ENCODE results near the gene TSHZ2. TPM values are rescaled to one million over a fixed set of nuclear protein-coding genes. Genes with fewer than 3 reads are reported as not detected.
"Not testable (repeated sequence)": the region's sequence is repeated elsewhere in the genome, so short reads cannot be mapped to it uniquely, and the experiment has no call there.

The TSHZ2 gene
- polyA plus RNA-seq, 12 donors = 8.0 to 36.9 (median 14.7) TPM; not detected in 1

- DNase-seq = no peak
Observed at GRCh38 chr20:53302695-53303412, 330.7 kb downstream of the TSHZ2 start.

DNA sequence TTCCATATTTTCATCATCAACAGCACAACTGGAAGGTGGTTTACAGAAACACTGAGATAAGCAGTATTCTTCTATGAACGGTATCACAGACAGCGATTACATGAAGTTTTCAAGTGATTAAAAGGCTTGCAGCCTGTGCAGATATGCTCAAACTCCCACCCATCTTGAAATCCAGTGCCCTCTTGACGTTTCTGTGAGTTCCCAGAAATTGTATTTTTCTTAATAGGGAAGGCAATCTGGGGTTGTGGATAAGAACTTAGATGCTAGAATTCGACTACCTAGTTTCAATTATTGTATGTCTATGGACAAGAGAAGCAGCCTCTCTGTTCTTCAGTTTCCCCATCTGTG is 331.2 kb downstream of the TSHZ2 start:
- no peak for DNase-seq

DNA sequence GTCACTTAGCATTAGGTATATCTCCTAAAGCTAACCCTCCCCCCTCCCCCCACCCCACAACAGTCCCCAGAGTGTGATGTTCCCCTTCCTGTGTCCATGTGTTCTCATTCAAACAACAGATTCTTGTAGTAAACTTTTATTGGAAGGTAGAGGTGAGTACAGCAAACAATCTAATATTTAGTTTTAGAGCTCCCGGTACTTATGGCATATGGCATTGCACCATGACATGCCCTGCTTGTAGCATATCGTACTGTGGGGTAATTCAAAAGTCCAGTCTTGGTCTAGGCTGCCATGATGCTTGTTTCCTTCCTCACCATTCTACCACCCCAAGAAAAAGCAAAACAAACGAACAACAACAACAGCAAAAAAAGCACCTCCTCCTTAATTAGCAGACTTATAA is 332.0 kb downstream of the TSHZ2 start:
- no peak for DNase-seq

DNA sequence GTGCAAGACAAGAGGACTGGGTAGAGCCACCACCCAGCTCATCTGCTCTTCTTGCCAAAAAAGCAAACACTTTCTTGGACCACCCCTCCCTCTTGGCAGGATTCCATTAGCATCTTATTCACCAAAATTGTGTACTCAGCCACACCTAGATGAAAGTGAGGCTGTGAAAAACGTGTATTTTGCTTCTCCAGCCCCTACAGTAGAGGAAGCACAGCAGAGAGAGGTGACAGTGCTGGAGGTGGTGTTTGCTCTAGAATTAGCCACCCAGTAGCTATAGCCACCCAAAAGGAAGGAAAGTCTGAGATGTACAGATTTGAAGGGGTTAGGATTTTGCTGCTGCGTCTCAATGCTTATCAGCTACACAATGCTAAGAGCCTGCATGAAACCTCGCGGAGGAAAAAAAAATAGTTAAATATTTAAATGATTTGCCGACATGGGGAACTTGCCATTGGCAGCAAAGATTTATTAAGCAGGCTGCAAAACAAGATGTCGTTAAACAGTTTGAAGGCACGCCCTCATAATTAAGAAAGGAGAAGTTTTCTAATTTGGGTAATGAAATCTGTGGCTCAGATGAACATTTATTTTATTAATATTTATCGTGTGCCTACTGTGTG is 334.1 kb downstream of the TSHZ2 start:
- DNase-seq = no peak

- DNase-seq = no peak
Observed at GRCh38 chr20:53307964-53308597, 335.9 kb downstream of the TSHZ2 start.

- DNase-seq = no peak
Observed at GRCh38 chr20:53309515-53309914, 337.4 kb downstream of the TSHZ2 start.

DNA sequence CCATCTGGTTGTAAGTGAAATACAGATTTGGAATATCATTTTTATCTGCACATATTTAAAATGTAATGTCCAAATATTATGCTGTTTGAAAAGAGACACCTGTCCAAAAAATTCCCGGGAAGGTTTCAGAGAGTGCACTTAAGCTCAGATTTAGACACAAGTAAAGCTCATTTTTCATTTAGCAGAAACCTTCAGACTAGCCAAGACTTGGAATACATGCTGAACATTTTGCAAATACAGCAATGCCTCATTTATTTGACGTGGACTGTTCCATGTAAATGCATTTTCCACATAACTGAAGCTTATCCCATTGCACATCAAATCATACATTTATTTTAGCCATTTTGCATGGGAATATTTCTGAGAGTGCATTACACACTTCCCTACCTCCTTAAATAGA is 340.8 kb downstream of the TSHZ2 start:
- peak; percentile 45 for DNase-seq

GRCh38 chr20:53316206-53316937 is 344.2 kb downstream of the TSHZ2 start:
- no peak for DNase-seq

GRCh38 chr20:53319200-53319599 is 347.0 kb downstream of the TSHZ2 start:
- DNase-seq = no peak

GRCh38 chr20:53319716-53320115 is 347.6 kb downstream of the TSHZ2 start:
- no peak for DNase-seq

- DNase-seq = no peak
Observed at GRCh38 chr20:53320701-53321100, 348.5 kb downstream of the TSHZ2 start.

- no peak for DNase-seq
Observed at GRCh38 chr20:53321596-53321995, 349.4 kb downstream of the TSHZ2 start.

- DNase-seq = no peak
Observed at GRCh38 chr20:53322651-53323050, 350.5 kb downstream of the TSHZ2 start.

- not testable (repeated sequence) for DNase-seq
Observed at GRCh38 chr20:53323460-53323859, 351.3 kb downstream of the TSHZ2 start.

DNA sequence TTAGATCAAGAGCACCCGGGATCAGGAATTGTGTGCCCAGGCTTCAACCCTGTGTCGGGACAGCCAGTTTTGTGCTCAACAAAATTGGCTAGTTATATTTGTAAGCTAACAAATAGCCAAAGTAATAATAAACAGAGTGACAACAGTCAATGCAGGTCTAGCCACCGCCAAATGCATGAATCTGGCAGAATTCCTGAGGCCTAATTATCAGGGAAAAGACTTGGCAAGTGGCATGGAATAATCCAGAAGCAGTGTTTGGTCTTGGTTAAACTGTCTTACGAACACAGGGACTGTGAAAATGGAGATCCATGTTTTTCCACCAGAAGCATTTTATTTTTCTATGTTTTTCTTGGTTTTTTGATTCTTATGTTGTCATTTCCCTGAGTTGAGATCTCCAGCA is 352.7 kb downstream of the TSHZ2 start:
- DNase-seq = no peak

- no peak for DNase-seq
Observed at GRCh38 chr20:53328961-53329360, 356.8 kb downstream of the TSHZ2 start.

- DNase-seq = no peak
Observed at GRCh38 chr20:53329781-53330180, 357.6 kb downstream of the TSHZ2 start.

DNA sequence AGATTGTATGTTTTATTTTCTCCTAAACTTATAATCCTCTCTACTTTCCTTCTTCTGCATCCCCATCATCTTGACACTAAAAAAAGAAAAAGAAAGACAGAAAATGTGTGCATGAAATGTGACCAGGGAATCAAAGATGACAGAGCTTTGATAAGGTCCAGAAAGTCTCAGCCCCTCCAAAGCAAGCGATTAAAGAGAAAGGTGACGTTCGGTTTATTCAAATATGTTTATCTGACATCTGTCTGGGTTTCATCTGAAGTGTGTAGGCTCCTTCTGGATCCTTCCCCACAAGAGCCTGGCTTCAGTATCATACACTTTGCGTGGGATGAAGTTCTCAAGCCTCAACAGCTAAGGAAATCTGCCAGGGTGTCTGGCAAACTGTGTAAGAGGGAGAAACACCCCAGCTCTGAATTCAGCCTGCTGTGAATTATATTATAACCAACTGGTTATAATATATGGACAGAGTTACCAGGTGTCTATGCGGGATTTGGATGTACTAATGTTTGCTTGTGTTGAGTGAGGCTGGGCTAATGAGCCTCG is 358.5 kb downstream of the TSHZ2 start:
- DNase-seq = no peak

- peak; percentile 51 for DNase-seq
Observed at GRCh38 chr20:53331151-53331973, 359.2 kb downstream of the TSHZ2 start.

GRCh38 chr20:53332022-53332837 is 360.1 kb downstream of the TSHZ2 start:
- no peak for DNase-seq

DNA sequence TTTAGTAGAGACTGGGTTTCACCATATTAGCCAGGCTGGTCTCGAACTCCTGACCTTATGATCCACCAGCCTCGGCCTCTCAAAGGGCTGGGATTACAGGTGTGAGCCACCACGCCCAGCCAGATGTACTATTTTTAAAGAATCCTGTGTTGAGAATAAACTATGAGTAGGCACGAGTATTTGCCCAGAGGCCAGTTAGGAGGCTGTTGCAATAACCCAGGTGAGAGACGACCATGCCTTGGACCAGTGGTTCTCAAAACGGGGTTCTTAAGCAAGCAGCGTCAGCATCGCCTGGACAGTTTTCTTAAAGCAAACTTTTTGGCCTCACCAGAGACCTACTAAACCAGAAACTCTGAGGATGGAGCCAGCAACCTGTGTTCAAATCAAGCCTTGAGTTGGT is 362.7 kb downstream of the TSHZ2 start:
- no peak for DNase-seq

All from muscle of arm (tissue), 12 donors.